ENCODE measurements around the gene VANGL2.

Gene VANGL2

DNA sequence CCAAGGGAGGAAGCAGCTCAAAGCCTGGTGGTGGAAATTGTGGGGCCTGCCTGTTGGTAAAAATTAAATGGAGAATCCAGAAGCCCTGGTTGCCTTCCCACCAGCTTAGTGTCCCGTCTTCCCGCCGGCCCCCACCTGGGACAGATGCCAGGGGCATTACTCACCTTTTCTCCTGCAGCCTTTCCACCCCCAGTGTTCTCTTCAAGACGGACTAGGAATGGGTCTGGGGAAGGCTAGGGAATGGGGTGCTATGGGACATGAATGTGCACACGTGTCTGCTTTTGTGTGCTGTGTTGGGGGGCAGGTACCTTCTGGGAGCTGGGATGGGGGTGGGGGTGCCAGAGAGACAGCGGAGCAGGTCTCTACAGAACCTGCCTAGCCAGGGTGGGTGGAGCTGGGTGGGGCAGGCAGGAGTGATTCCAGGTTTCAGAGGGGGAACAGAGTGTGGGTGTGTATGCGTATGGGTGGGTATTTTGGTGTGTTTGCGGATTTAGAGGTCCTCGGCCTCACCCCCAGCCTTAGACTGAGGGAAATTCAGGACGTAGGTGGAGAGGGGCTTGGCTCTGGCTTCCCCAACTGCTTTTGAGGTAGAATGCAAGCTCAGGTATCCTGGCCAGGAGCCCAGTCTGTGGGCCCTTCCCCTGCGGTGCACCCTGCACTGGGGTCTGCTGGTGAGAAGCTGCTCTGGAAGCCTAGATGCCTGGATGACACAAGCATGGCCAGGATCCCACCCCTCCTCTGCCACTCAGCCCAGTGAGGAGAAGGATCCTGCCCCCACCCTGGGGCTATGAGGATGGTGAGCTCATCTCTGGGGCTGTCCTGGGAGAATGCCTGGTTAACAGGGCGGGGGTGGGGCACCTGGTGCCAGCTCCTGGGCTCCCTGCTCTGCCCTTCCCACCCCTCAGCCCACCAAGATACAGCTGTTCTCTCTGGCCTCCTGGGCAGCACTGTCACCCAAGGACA, 7.8 kb downstream of the VANGL2 start:
- Mint-ChIP-seq H3K4me1 (ENCODE audit: low read depth) (no peaks in the 10 kb centered on the region), H3K27me3 (no peaks in the 10 kb centered on the region), H3K4me3 (no peak overlapping the region), H3K27ac (no peak overlapping the region), H3K9me3 (no peaks in the 10 kb centered on the region), H3K36me3 (ENCODE audit: low read depth) (no peaks in the 10 kb centered on the region)

DNA sequence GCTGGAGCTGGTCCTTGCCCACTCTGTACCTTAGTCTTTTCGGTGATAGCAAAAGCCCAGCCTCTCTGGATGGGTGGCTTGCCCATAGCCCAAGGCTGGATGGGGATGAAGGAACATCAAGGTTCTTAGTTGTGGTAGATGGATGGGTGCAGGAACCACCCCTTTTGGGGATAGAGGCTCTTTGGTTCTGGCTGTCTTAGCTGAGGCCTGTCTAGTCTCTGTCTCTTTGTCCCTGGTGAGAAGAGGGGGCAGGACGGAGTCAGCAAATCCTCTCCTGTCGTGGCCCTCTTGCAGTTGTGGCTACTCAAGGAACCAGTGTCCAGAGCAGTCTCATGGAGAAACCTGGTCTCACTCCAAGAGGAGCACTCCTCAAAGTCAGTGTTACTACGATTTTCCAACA, 8.5 kb downstream of the VANGL2 start:
- Mint-ChIP-seq H3K36me3 (ENCODE audit: low read depth) (no peaks in the 10 kb centered on the region), H3K9me3 (no peaks in the 10 kb centered on the region), H3K27ac (no peak overlapping the region), H3K27me3 (no peaks in the 10 kb centered on the region), H3K4me1 (ENCODE audit: low read depth) (no peaks in the 10 kb centered on the region), H3K4me3 (no peak overlapping the region)

GRCh38 chr1:160409486-160409885, 9.1 kb downstream of the VANGL2 start:
- H3K27me3 Mint-ChIP-seq: no peaks in the 10 kb centered on the region
- H3K9me3 Mint-ChIP-seq: no peaks in the 10 kb centered on the region
- no peaks in the 10 kb centered on the region for H3K4me1 Mint-ChIP-seq (ENCODE audit: low read depth)
- no peak overlapping the region for H3K27ac Mint-ChIP-seq
- no peaks in the 10 kb centered on the region for H3K36me3 Mint-ChIP-seq (ENCODE audit: low read depth)
- H3K4me3 Mint-ChIP-seq: no peak overlapping the region

GRCh38 chr1:160410406-160411005, 10.1 kb downstream of the VANGL2 start:
- Mint-ChIP-seq H3K4me1 (ENCODE audit: low read depth) (no peaks in the 10 kb centered on the region), H3K27me3 (no peaks in the 10 kb centered on the region), H3K36me3 (ENCODE audit: low read depth) (no peaks in the 10 kb centered on the region), H3K27ac (no peak overlapping the region), H3K4me3 (no peak overlapping the region), H3K9me3 (no peaks in the 10 kb centered on the region)

- H3K9me3 Mint-ChIP-seq: no peaks in the 10 kb centered on the region
- H3K4me3 Mint-ChIP-seq: no peak overlapping the region
- no peaks in the 10 kb centered on the region for H3K27me3 Mint-ChIP-seq
- H3K4me1 Mint-ChIP-seq (ENCODE audit: low read depth): no peaks in the 10 kb centered on the region
- H3K36me3 Mint-ChIP-seq (ENCODE audit: low read depth): no peaks in the 10 kb centered on the region
- H3K27ac Mint-ChIP-seq: no peak overlapping the region
These were observed 11.1 kb downstream of the VANGL2 start for GRCh38 chr1:160411271-160412027.

DNA sequence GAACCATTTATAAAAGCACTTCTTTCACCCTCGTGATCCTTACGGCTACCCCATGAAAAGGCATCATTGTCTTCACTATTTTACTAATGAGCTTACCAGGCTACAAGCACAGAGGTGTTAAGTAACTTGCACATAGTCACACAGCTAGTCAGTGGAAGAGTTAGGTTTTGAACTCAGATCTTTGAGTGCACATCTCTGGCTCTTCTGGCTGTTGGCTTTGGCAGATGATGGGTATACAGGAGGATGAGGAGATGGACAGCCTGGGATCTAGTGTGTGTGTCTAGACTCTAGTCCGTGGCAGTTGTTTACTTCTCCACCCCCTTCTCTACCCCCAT, 11.6 kb downstream of the VANGL2 start:
- no peaks in the 10 kb centered on the region for H3K4me1 Mint-ChIP-seq (ENCODE audit: low read depth)
- no peaks in the 10 kb centered on the region for H3K36me3 Mint-ChIP-seq (ENCODE audit: low read depth)
- no peak overlapping the region for H3K4me3 Mint-ChIP-seq
- H3K27me3 Mint-ChIP-seq: no peaks in the 10 kb centered on the region
- H3K9me3 Mint-ChIP-seq: no peaks in the 10 kb centered on the region
- H3K27ac Mint-ChIP-seq: no peak overlapping the region

DNA sequence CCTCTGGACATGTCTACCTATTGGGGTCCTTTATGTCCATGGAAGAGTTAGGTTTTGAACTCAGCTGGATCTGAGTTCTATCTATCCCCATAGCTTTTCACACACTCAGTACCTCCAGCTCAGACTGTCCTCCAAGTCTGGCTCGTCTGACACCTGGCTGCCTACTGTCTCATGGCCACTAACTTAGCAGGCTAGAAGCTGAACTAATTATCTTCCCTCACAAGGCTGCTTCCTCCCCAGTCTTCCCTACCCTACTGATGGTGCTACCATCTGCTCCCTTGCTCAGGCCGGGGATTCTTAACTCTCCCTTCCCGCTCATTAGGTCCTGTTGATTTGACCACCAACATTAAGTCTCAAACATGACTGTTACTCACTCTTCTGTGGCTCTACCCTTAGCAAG, 13.4 kb downstream of the VANGL2 start:
- H3K27ac Mint-ChIP-seq: no peak overlapping the region
- no peaks in the 10 kb centered on the region for H3K9me3 Mint-ChIP-seq
- no peaks in the 10 kb centered on the region for H3K36me3 Mint-ChIP-seq (ENCODE audit: low read depth)
- H3K4me1 Mint-ChIP-seq (ENCODE audit: low read depth): no peaks in the 10 kb centered on the region
- no peaks in the 10 kb centered on the region for H3K27me3 Mint-ChIP-seq
- H3K4me3 Mint-ChIP-seq: no peak overlapping the region

- Mint-ChIP-seq H3K36me3 (ENCODE audit: low read depth) (no peaks in the 10 kb centered on the region), H3K4me3 (no peak overlapping the region), H3K27me3 (no peaks in the 10 kb centered on the region), H3K9me3 (no peaks in the 10 kb centered on the region), H3K27ac (no peak overlapping the region), H3K4me1 (ENCODE audit: low read depth) (no peaks in the 10 kb centered on the region)
These were observed 14.5 kb downstream of the VANGL2 start for GRCh38 chr1:160414881-160415280.

DNA sequence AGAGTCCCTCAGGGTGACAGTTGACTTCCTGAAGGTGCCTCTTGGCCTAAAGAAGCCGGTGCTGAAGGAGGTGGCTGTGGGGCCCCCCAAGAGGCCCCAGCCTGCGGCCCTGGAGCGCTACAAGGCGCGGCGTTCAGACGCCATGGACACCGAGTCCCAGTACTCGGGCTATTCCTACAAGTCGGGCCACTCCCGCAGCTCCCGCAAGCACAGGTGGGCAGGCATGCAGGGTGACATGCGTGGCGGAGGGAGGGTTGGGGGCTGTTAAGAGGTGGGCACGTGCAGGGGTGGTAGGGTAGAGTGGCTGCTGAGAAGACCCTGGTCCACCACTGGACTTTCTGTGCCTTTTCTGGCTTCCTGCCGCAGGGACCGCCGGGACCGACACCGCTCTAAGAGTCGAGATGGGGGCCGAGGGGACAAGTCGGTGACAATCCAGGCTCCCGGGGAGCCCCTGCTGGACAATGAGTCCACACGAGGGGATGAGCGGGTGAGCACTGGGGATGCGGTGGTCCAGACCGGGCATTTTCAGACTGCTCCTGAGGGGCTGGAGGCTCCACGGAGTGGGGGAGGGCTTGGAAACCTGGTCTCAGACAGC, 15.4 kb downstream of the VANGL2 start:
- no peak overlapping the region for H3K4me3 Mint-ChIP-seq
- H3K4me1 Mint-ChIP-seq (ENCODE audit: low read depth): no peaks in the 10 kb centered on the region
- H3K36me3 Mint-ChIP-seq (ENCODE audit: low read depth): no peaks in the 10 kb centered on the region
- H3K9me3 Mint-ChIP-seq: no peaks in the 10 kb centered on the region
- no peak overlapping the region for H3K27ac Mint-ChIP-seq
- H3K27me3 Mint-ChIP-seq: no peaks in the 10 kb centered on the region

DNA sequence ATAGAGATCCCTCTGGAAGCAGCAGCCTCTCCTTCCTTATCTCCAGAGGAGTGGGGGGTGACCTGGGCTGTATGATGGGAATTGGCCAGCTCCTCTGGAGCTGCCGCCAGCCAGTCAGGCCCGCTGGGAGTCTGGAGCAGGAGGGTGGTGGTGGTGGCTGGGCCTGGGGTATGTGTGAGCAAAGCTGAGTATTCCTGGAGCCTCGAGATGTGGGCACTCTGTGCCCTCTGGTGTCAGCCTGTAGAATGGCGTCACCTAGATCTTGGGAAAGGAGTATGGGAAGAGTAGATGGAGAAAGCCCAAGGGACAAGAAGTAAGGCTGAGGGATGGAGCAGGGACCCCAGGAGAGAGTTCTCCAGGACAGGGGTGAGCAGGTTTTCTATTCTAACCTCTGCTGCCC, 16.0 kb downstream of the VANGL2 start:
- no peak overlapping the region for H3K4me3 Mint-ChIP-seq
- H3K36me3 Mint-ChIP-seq (ENCODE audit: low read depth): no peaks in the 10 kb centered on the region
- H3K27ac Mint-ChIP-seq: no peak overlapping the region
- H3K9me3 Mint-ChIP-seq: no peaks in the 10 kb centered on the region
- no peaks in the 10 kb centered on the region for H3K4me1 Mint-ChIP-seq (ENCODE audit: low read depth)
- H3K27me3 Mint-ChIP-seq: no peaks in the 10 kb centered on the region

DNA sequence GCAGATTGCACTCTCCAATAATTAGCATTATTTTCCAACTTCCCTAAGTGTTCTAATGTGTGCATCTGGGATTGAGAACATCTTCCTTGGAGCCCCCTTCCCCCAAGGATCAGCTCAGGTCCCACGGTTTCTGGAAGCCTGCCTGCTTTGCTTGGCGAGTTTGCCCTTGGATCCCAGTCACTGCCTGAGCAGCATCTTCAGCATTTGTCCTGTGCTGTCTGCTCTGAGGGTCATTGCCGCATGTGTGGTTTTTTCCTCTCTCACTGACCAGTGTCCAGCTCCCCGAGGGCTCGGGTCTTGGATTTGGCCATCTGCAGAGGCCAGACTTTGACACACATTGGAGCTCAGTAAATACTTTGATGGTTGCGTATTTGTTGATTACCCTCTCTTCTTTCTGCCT, 18.1 kb downstream of the VANGL2 start:
- Mint-ChIP-seq H3K9me3 (no peaks in the 10 kb centered on the region), H3K4me1 (ENCODE audit: low read depth) (no peaks in the 10 kb centered on the region), H3K36me3 (ENCODE audit: low read depth) (no peaks in the 10 kb centered on the region), H3K27ac (no peak overlapping the region), H3K27me3 (no peaks in the 10 kb centered on the region), H3K4me3 (no peak overlapping the region)

DNA sequence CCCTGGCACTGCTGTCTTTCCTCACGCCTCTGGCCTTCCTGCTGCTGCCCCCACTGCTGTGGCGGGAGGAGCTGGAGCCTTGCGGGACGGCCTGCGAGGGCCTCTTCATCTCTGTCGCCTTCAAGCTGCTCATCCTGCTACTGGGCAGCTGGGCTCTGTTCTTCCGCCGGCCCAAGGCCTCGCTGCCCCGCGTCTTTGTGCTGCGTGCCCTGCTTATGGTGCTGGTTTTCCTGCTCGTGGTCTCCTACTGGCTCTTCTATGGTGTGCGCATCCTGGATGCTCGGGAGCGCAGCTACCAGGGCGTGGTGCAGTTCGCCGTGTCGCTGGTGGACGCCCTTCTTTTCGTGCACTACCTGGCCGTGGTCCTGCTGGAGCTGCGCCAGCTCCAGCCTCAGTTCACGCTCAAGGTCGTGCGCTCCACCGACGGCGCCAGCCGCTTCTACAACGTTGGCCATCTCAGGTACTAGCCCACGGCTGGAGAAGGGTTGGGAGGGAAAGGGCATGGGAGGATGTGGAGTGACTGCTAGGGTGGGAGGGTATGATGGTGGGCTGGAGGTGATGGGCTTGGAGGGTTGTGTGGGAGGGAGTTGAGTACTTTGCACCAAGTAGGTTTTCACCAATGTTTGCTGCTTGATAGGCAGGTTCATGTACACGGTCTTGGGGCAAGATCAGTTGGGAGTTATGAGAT, 18.9 kb downstream of the VANGL2 start:
- no peak overlapping the region for H3K4me3 Mint-ChIP-seq
- H3K36me3 Mint-ChIP-seq (ENCODE audit: low read depth): no peaks in the 10 kb centered on the region
- H3K27ac Mint-ChIP-seq: no peak overlapping the region
- H3K4me1 Mint-ChIP-seq (ENCODE audit: low read depth): no peaks in the 10 kb centered on the region
- no peaks in the 10 kb centered on the region for H3K27me3 Mint-ChIP-seq
- H3K9me3 Mint-ChIP-seq: no peaks in the 10 kb centered on the region

DNA sequence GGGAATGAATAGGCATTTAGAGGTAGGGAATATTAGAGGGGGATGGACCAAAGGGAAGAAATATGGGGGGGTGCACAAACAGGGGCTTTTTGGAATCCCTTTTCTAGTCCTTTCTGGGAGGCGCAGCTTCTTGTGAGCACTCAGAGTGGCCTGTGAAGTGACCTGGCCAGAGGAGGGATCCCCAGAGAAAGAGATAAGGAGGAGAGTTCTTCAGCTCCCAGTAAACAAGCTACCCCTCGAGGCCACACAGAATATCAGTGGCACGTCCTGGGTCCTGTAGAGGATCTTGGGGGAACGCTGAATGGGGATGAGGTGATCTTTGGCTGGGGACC, 19.4 kb downstream of the VANGL2 start:
- Mint-ChIP-seq H3K27me3 (no peaks in the 10 kb centered on the region), H3K4me1 (ENCODE audit: low read depth) (no peaks in the 10 kb centered on the region), H3K36me3 (ENCODE audit: low read depth) (no peaks in the 10 kb centered on the region), H3K4me3 (no peak overlapping the region), H3K9me3 (no peaks in the 10 kb centered on the region), H3K27ac (no peak overlapping the region)

DNA sequence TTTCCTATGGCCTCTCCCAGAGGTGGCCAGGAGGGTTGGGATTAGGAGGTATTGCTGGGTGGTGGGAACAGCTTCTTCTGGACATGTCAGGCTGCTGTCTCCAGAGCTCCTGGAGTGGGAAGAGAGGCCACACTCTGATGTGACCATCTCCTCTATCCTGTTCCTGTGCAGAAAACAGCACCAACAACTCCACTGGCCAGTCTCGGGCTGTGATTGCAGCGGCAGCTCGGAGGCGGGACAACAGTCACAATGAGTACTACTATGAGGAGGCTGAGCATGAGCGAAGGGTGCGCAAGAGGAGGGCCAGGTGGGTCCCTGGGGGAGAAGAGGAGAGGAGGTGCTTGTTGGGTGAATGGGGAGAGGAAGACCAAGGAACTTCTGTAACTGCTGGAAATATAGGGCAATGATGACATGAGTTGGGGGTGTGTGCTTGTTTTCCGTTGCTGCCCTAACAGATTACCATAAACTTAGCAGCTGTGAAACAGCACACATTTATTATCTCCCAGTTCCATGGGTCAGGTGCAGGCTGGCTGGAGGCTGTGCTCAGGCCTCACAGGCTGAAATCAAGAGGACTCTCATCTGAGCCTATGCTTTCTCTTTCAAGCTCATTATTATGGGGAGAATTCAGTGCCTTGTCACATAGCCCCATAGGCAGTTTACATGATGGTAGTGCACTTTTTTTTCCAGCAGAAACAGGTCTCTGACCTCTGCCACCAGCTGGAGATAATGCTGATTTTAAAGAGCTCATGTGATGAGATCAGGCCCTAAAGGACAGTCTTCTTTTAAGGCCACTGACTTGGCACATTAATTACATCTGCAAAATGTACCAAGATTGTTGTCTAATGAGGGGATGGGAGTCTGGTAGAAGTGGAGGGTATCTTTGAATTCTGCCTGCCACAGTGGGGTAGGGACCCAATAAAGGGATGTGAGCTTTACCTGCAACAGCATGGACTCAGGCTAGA, 20.8 kb downstream of the VANGL2 start:
- H3K4me3 Mint-ChIP-seq: no peak overlapping the region
- H3K4me1 Mint-ChIP-seq (ENCODE audit: low read depth): no peaks in the 10 kb centered on the region
- H3K36me3 Mint-ChIP-seq (ENCODE audit: low read depth): no peaks in the 10 kb centered on the region
- H3K9me3 Mint-ChIP-seq: no peaks in the 10 kb centered on the region
- no peaks in the 10 kb centered on the region for H3K27me3 Mint-ChIP-seq
- H3K27ac Mint-ChIP-seq: no peak overlapping the region
